Calu3 (cell line): Measurements from ENCODE around the gene IFT57. TPM values are rescaled to one million over a fixed set of nuclear protein-coding genes. Genes with fewer than 3 reads are reported as not detected.

Experiments used
- BruUV-seq: library from RNA; stranded (reverse); fragments of 400-500 nt; replicated peaks from 2 replicates; lab custom pipeline; 2021; lab: Mats Ljungman, UMichigan
- CTCF ChIA-PET: fragments of 300-600 bp; sonication (Branson Sonifier 250); formaldehyde crosslinking; loops from one replicate; lab custom pipeline; 2022; ENCODE audit warnings: antibody characterized with exemption; lab: Charles Lee
- DNase-seq: peaks from one replicate; pipeline ENCODE4 v3.0.0; 2022
- H3K27ac Mint-ChIP-seq: one replicate; pipeline ENCODE4 v1.8.0; 2022; ENCODE audit warnings: mixed read lengths; ENCODE audit not compliant: unreplicated experiment
- H3K27me3 Mint-ChIP-seq: one replicate; pipeline ENCODE4 v1.8.0; 2022; ENCODE audit warnings: mixed read lengths; ENCODE audit not compliant: unreplicated experiment
- H3K36me3 Mint-ChIP-seq: one replicate; pipeline ENCODE4 v1.8.0; 2022; ENCODE audit warnings: mild to moderate bottlenecking, moderate library complexity, mixed read lengths; ENCODE audit not compliant: insufficient read depth, unreplicated experiment
- H3K4me1 Mint-ChIP-seq: one replicate; pipeline ENCODE4 v1.8.0; 2022; ENCODE audit warnings: mild to moderate bottlenecking, low read depth, mixed read lengths; ENCODE audit not compliant: unreplicated experiment
- H3K4me3 Mint-ChIP-seq: one replicate; pipeline ENCODE4 v1.8.0; 2022; ENCODE audit warnings: mild to moderate bottlenecking, low read depth, moderate library complexity, mixed read lengths; ENCODE audit not compliant: unreplicated experiment
- H3K9me3 Mint-ChIP-seq: one replicate; pipeline ENCODE4 v1.8.0; 2022; ENCODE audit warnings: low read depth, mixed read lengths; ENCODE audit not compliant: unreplicated experiment
- CTCF ChIP-seq: fragments of 200-600 bp; IDR thresholded peaks from one replicate; pipeline ENCODE4 v1.8.0; 2022; ENCODE audit warnings: antibody characterized with exemption; ENCODE audit not compliant: unreplicated experiment
- intact Hi-C: fragments of 100-400 bp; cut with micrococcal nuclease; formaldehyde crosslinking; loops from one replicate; pipeline ENCODE4 v1.10.0; 2022; ENCODE audit not compliant: unreplicated experiment
- total RNA-seq: library from RNA; stranded (reverse); gene quantifications from 2 replicates; pipeline ENCODE4 v1.2.3, GENCODE V29; 2022

IFT57 gene
- total RNA-seq, 1 experiment from 2014 or later: 35.4 TPM

- no peaks in the 10 kb centered on the region for H3K4me1 Mint-ChIP-seq
- TF ChIP-seq CTCF: no peak
- BruUV-seq: no TSS peak
- no peak overlapping the region for H3K4me3 Mint-ChIP-seq
- intact Hi-C loops: no loop called here
- no peaks in the 10 kb centered on the region for H3K36me3 Mint-ChIP-seq
- no peaks in the 10 kb centered on the region for H3K27me3 Mint-ChIP-seq
- DNase-seq: no peak
- CTCF ChIA-PET: no interaction called here
- no peak overlapping the region for H3K27ac Mint-ChIP-seq
- H3K9me3 Mint-ChIP-seq: no peaks in the 10 kb centered on the region
These were observed 104.0 kb downstream of the IFT57 start for GRCh38 chr3:108118038-108118768.

GRCh38 chr3:108117241-108117775, 104.9 kb downstream of the IFT57 start:
- no TSS peak for BruUV-seq
- intact Hi-C loops: no loop called here
- H3K27ac Mint-ChIP-seq: no peak overlapping the region
- H3K36me3 Mint-ChIP-seq: no peaks in the 10 kb centered on the region
- no peak for TF ChIP-seq CTCF
- no peaks in the 10 kb centered on the region for H3K4me1 Mint-ChIP-seq
- CTCF ChIA-PET: no interaction called here
- no peak for DNase-seq
- H3K27me3 Mint-ChIP-seq: no peaks in the 10 kb centered on the region
- no peak overlapping the region for H3K4me3 Mint-ChIP-seq
- H3K9me3 Mint-ChIP-seq: no peaks in the 10 kb centered on the region

- H3K9me3 Mint-ChIP-seq: no peaks in the 10 kb centered on the region
- no peaks in the 10 kb centered on the region for H3K27me3 Mint-ChIP-seq
- no TSS peak for BruUV-seq
- H3K27ac Mint-ChIP-seq: no peak overlapping the region
- no peaks in the 10 kb centered on the region for H3K36me3 Mint-ChIP-seq
- TF ChIP-seq CTCF: no peak
- DNase-seq: no peak
- no peak overlapping the region for H3K4me3 Mint-ChIP-seq
- no peaks in the 10 kb centered on the region for H3K4me1 Mint-ChIP-seq
- CTCF ChIA-PET: interaction anchor here (0.6 kb wide), 1 partner anchor 61 kb away, joined by 4 read pairs; no protein-coding TSS in a partner anchor
- intact Hi-C loops: no loop called here
These were observed 107.7 kb downstream of the IFT57 start for GRCh38 chr3:108114423-108115065.

- CTCF ChIA-PET: no interaction called here
- H3K4me1 Mint-ChIP-seq: no peaks in the 10 kb centered on the region
These were observed 108.2 kb downstream of the IFT57 start for GRCh38 chr3:108113975-108114374.

More at GRCh38 chr3:108113975-108114374, 108.2 kb downstream of the IFT57 start:
- no peak overlapping the region for H3K27ac Mint-ChIP-seq
- H3K36me3 Mint-ChIP-seq: no peaks in the 10 kb centered on the region
- TF ChIP-seq CTCF: no peak
- intact Hi-C loops: no loop called here
- H3K4me3 Mint-ChIP-seq: no peak overlapping the region
- no peak for DNase-seq
- no peaks in the 10 kb centered on the region for H3K9me3 Mint-ChIP-seq
- H3K27me3 Mint-ChIP-seq: no peaks in the 10 kb centered on the region
- BruUV-seq: no TSS peak
